OCI-LY1 (cell line): ENCODE results near the gene ACAA2.

Experiments used
- H2AFZ ChIP-seq: fragments of 200-600 bp; sonication (generic), shearing (Covaris generic); 2 replicates; pipeline ENCODE4 v1.6.0; 2014; ENCODE audit warnings: antibody characterized with exemption, mild to moderate bottlenecking, low read length
- H3F3A ChIP-seq: fragments of 200-600 bp; sonication (generic), shearing (Covaris generic); 2 replicates; pipeline ENCODE4 v1.6.0; 2014; ENCODE audit warnings: mild to moderate bottlenecking, antibody characterized with exemption, low read length, moderate library complexity; ENCODE audit not compliant: insufficient read depth
- H3K27ac ChIP-seq: fragments of 200-600 bp; sonication (generic); 2 replicates; pipeline ENCODE4 v1.5.1; 2014; ENCODE audit warnings: low read length, mixed run types, mild to moderate bottlenecking, low read depth; ENCODE audit not compliant: poor library complexity, severe bottlenecking
- H3K27me3 ChIP-seq: fragments of 200-600 bp; sonication (generic); 2 replicates; pipeline ENCODE4 v1.6.0; 2014; ENCODE audit warnings: antibody characterized with exemption, mild to moderate bottlenecking, low read length, moderate library complexity; ENCODE audit not compliant: insufficient read depth
- H3K36me3 ChIP-seq: fragments of 200-600 bp; sonication (generic); 2 replicates; pipeline ENCODE4 v1.6.1; 2014; ENCODE audit warnings: mild to moderate bottlenecking, antibody characterized with exemption, low read length, moderate library complexity, mixed read lengths; ENCODE audit not compliant: insufficient read depth
- H3K4me1 ChIP-seq: fragments of 200-600 bp; sonication (generic); 2 replicates; pipeline ENCODE4 v1.5.1; 2014; ENCODE audit warnings: mild to moderate bottlenecking, low read length, moderate library complexity; ENCODE audit not compliant: insufficient read depth, severe bottlenecking
- H3K4me2 ChIP-seq: fragments of 200-600 bp; sonication (generic), shearing (Covaris generic); 2 replicates; pipeline ENCODE4 v1.6.1; 2014; ENCODE audit warnings: low read length
- H3K4me3 ChIP-seq: fragments of 200-600 bp; sonication (generic); 2 replicates; pipeline ENCODE4 v1.5.1; 2014; ENCODE audit warnings: low read length, low read depth, mild to moderate bottlenecking, mixed read lengths; ENCODE audit not compliant: poor library complexity, severe bottlenecking
- H3K79me2 ChIP-seq: fragments of 200-600 bp; shearing (Covaris generic); 2 replicates; pipeline ENCODE4 v1.6.1; 2016; ENCODE audit warnings: mixed run types, low read length, mixed read lengths; ENCODE audit not compliant: insufficient read depth
- H3K9ac ChIP-seq: fragments of 200-600 bp; sonication (generic), shearing (Covaris generic); 2 replicates; pipeline ENCODE4 v1.6.1; 2014; ENCODE audit warnings: mild to moderate bottlenecking, low read length, mixed read lengths
- H3K9me2 ChIP-seq: fragments of 200-600 bp; sonication (generic), shearing (Covaris generic); 2 replicates; pipeline ENCODE4 v1.6.1; 2014; ENCODE audit warnings: low read depth, mild to moderate bottlenecking, low read length, mixed read lengths
- H3K9me3 ChIP-seq: fragments of 200-600 bp; shearing (Covaris generic); 2 replicates; pipeline ENCODE4 v1.6.1; 2014; ENCODE audit warnings: low read length, mixed read lengths
- H4K20me1 ChIP-seq: fragments of 200-600 bp; sonication (generic), shearing (Covaris generic); 2 replicates; pipeline ENCODE4 v1.6.0; 2016; ENCODE audit warnings: mild to moderate bottlenecking, low read length; ENCODE audit not compliant: insufficient read depth
- CTCF ChIP-seq: fragments of 200-600 bp; sonication (generic), shearing (Covaris generic); IDR thresholded peaks from 2 replicates; pipeline ENCODE4 v1.5.1; 2017; ENCODE audit warnings: mild to moderate bottlenecking, antibody characterized with exemption, low read length, moderate library complexity, mixed read lengths
- EZH2 ChIP-seq: fragments of 200-600 bp; sonication (generic), shearing (Covaris generic); IDR thresholded peaks from 2 replicates; pipeline ENCODE4 v1.8.0; 2017; ENCODE audit warnings: borderline replicate concordance, mixed run types, mild to moderate bottlenecking, antibody characterized with exemption, low read length, moderate library complexity, mixed read lengths

The ACAA2 gene

DNA sequence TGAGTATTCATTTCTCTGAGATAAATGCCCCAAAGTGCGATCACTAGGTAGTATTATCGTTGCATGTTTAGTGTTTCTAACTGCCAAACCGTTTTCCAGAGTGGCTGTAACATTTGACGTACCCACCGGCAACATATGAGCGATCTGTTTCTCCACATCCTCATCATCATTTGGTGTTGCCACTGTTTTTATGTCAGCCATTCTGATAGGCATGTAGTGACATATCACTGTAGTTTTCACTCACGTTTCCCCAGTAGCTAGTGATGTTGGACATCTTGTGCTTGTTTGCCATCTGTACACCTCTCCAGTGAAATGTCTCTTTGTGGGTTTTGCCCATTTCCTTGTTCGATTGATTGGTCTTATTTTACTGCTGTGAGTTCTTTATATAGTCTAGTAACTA, 63.8 kb downstream of the ACAA2 start:
- no peaks in the 10 kb centered on the region for H3K4me1 ChIP-seq
- no peaks in the 10 kb centered on the region for H3K27me3 ChIP-seq
- H3K4me2 ChIP-seq: no peak overlapping the region
- no peak overlapping the region for H3K9ac ChIP-seq
- no peaks in the 10 kb centered on the region for H4K20me1 ChIP-seq
- H3K27ac ChIP-seq: no peak overlapping the region
- H3K79me2 ChIP-seq: no peaks in the 10 kb centered on the region
- no peak overlapping the region for H3K4me3 ChIP-seq
- no peaks in the 10 kb centered on the region for H3F3A ChIP-seq
- H3K9me2 ChIP-seq: no peaks in the 10 kb centered on the region
- no peak overlapping the region for H2AFZ ChIP-seq
- no peaks in the 10 kb centered on the region; the same call in 1 of the 2 replicates for H3K9me3 ChIP-seq
- no peaks in the 10 kb centered on the region; the same call in 1 of the 2 replicates for H3K36me3 ChIP-seq
- TF ChIP-seq EZH2: no peak
- no peak for TF ChIP-seq CTCF

GRCh38 chr18:49747876-49748275, 65.5 kb downstream of the ACAA2 start:
- Histone ChIP-seq H3K36me3 (no peaks in the 10 kb centered on the region), H3K4me3 (no peak overlapping the region), H2AFZ (no peak overlapping the region), H3K27me3 (no peaks in the 10 kb centered on the region), H4K20me1 (no peaks in the 10 kb centered on the region), H3F3A (no peaks in the 10 kb centered on the region), H3K9me2 (no peaks in the 10 kb centered on the region), H3K9me3 (no peaks in the 10 kb centered on the region), H3K79me2 (no peaks in the 10 kb centered on the region), H3K4me2 (no peak overlapping the region), H3K27ac (no peak overlapping the region), H3K9ac (no peak overlapping the region), H3K4me1 (no peaks in the 10 kb centered on the region)
- no peak for TF ChIP-seq EZH2
- no peak for TF ChIP-seq CTCF

GRCh38 chr18:49745045-49746014, 68.0 kb downstream of the ACAA2 start:
- no peaks in the 10 kb centered on the region for H3K27me3 ChIP-seq
- no peak overlapping the region for H3K4me3 ChIP-seq
- H3K9ac ChIP-seq: no peak overlapping the region
- H3K79me2 ChIP-seq: no peaks in the 10 kb centered on the region
- no peaks in the 10 kb centered on the region for H3K36me3 ChIP-seq
- no peak overlapping the region for H3K4me2 ChIP-seq
- TF ChIP-seq CTCF (no peak), EZH2 (no peak)
- H2AFZ ChIP-seq: no peak overlapping the region
- H3K9me2 ChIP-seq: no peaks in the 10 kb centered on the region
- H3K27ac ChIP-seq: no peak overlapping the region
- H4K20me1 ChIP-seq: no peaks in the 10 kb centered on the region
- no peaks in the 10 kb centered on the region for H3K4me1 ChIP-seq
- no peaks in the 10 kb centered on the region for H3F3A ChIP-seq
- no peaks in the 10 kb centered on the region for H3K9me3 ChIP-seq
